Liver (tissue), 9 donors: ENCODE measurements around the gene LUZP4. TPM values are rescaled to one million over a fixed set of nuclear protein-coding genes. Genes with fewer than 3 reads are reported as not detected.

Experiments used
- DNase-seq: peaks from one replicate; pipeline ENCODE4 v3.0.0-alpha.2; 2017; ENCODE audit warnings: low spot score
- H3K27ac ChIP-seq, 2 donors: one replicate each; pipeline ENCODE4 v1.7.0; 2013; ENCODE audit warnings: inconsistent platforms in 2 of 2, low read length in 2 of 2, control low read depth in 1 of 2, low read depth in 1 of 2, mild to moderate bottlenecking in 1 of 2
- H3K27me3 ChIP-seq, 4 donors: one replicate each; pipeline versions ENCODE4 v1.6.1 to v1.7.0; 2013; ENCODE audit warnings: low read length in 3 of 4, inconsistent platforms in 1 of 4, mild to moderate bottlenecking in 1 of 4, moderate library complexity in 1 of 4; ENCODE audit not compliant: control insufficient read depth in 4 of 4, insufficient read depth in 4 of 4
- H3K36me3 ChIP-seq, 4 donors: one replicate each; pipeline versions ENCODE4 v1.6.1 to v1.7.0; 2013; ENCODE audit warnings: low read length in 3 of 4, mild to moderate bottlenecking in 3 of 4, low read depth in 1 of 4, moderate library complexity in 1 of 4; ENCODE audit not compliant: control insufficient read depth in 4 of 4, insufficient read depth in 3 of 4
- H3K4me1 ChIP-seq, 4 donors: one replicate each; pipeline versions ENCODE4 v1.6.1 to v1.7.0; 2013; ENCODE audit warnings: low read length in 3 of 4, mild to moderate bottlenecking in 3 of 4, moderate library complexity in 1 of 4; ENCODE audit not compliant: control insufficient read depth in 4 of 4, insufficient read depth in 4 of 4
- H3K4me3 ChIP-seq, 3 donors: one replicate each; pipeline versions ENCODE4 v1.6.1 to v1.7.0; 2013; ENCODE audit warnings: low read length in 3 of 3, control low read depth in 1 of 3, low read depth in 1 of 3, mild to moderate bottlenecking in 1 of 3
- H3K9ac ChIP-seq, 2 donors: one replicate each; pipeline ENCODE4 v1.7.0; 2013; ENCODE audit warnings: low read length in 2 of 2, mild to moderate bottlenecking in 2 of 2, moderate library complexity in 2 of 2, control low read depth in 1 of 2, low read depth in 1 of 2
- H3K9me3 ChIP-seq, 4 donors: one replicate each; pipeline versions ENCODE4 v1.6.1 to v1.7.0; 2013; ENCODE audit warnings: low read length in 3 of 4; ENCODE audit not compliant: control insufficient read depth in 4 of 4
- EGR1 ChIP-seq, 2 donors: IDR thresholded peaks; 2 replicates each; pipeline ENCODE4 v1.6.1; 2016 to 2018; ENCODE audit warnings: antibody characterized with exemption in 2 of 2, low read depth in 2 of 2
- FOXA1 ChIP-seq: IDR thresholded peaks from 2 replicates; pipeline ENCODE4 v1.6.1; 2016; ENCODE audit warnings: antibody characterized with exemption
- FOXA2 ChIP-seq: IDR thresholded peaks from 2 replicates; pipeline ENCODE4 v1.6.1; 2016; ENCODE audit warnings: antibody characterized with exemption
- GABPA ChIP-seq, 2 donors: IDR thresholded peaks in 1 of 2; conservative IDR thresholded peaks in 1 of 2; 2 replicates each; pipeline ENCODE4 v1.6.1; 2016; ENCODE audit warnings: antibody characterized with exemption in 2 of 2, mild to moderate bottlenecking in 1 of 2, moderate library complexity in 1 of 2
- HNF4A ChIP-seq, 2 donors: conservative IDR thresholded peaks; 2 replicates each; pipeline ENCODE4 v1.6.1; 2016; ENCODE audit warnings: antibody characterized with exemption in 2 of 2, mild to moderate bottlenecking in 2 of 2
- HNF4G ChIP-seq: IDR thresholded peaks from 2 replicates; pipeline ENCODE4 v1.6.1; 2016; ENCODE audit warnings: antibody characterized with exemption
- JUND ChIP-seq, 2 donors: IDR thresholded peaks; 2 replicates each; pipeline ENCODE4 v1.6.1; 2016; ENCODE audit warnings: antibody characterized with exemption in 2 of 2
- NR2F2 ChIP-seq: IDR thresholded peaks from 2 replicates; pipeline ENCODE4 v1.6.1; 2016; ENCODE audit warnings: antibody characterized with exemption
- RAD21 ChIP-seq, 2 donors: IDR thresholded peaks; 2 replicates each; pipeline ENCODE4 v1.6.1; 2016; ENCODE audit warnings: antibody characterized with exemption in 2 of 2, mild to moderate bottlenecking in 2 of 2
- RXRA ChIP-seq, 2 donors: IDR thresholded peaks; 2 replicates each; pipeline ENCODE4 v1.6.1; 2017 to 2018; ENCODE audit warnings: antibody characterized with exemption in 2 of 2, mild to moderate bottlenecking in 1 of 2
- SP1 ChIP-seq: IDR thresholded peaks from 2 replicates; pipeline ENCODE4 v1.6.1; 2018; ENCODE audit warnings: antibody characterized with exemption, mild to moderate bottlenecking
- TAF1 ChIP-seq: conservative IDR thresholded peaks from 2 replicates; pipeline ENCODE4 v1.6.1; 2016; ENCODE audit warnings: antibody characterized with exemption, mild to moderate bottlenecking
- YY1 ChIP-seq: IDR thresholded peaks from 2 replicates; pipeline ENCODE4 v1.6.1; 2016; ENCODE audit warnings: antibody characterized with exemption, mild to moderate bottlenecking
- WGBS: extraction: QIAGEN DNeasy Blood & Tissue Kit; methylation state at CpG from one replicate; pipeline ENCODE4 v1.1.7; 2013; 5-methylcytosine and 5-hydroxymethylcytosine counted together
- polyA plus RNA-seq, 2 donors: library from polyadenylated mRNA; stranded (reverse) in 1 of 2; unstranded in 1 of 2; fragments of 200-250 nt in 1 of 2; fragments of >200 nt in 1 of 2; fragmentation: Nextera tagmentation in 1 of 2; extraction: Ambion mirVana in 1 of 2; gene quantifications; one replicate each; pipeline versions ENCODE4 v1.2.1 to v1.2.3, GENCODE V29; 2013 to 2015
- total RNA-seq, 2 donors: library from RNA; depleted of rRNA; stranded (reverse); fragments of >200 nt; gene quantifications; one replicate each; pipeline ENCODE4 v1.2.3, GENCODE V29; 2014
- TF ChIP-seq, protein P1 (sequence below): fragments of 150-350 bp; IDR thresholded peaks from 2 replicates; pipeline ENCODE4 v1.5.1; 2017; ENCODE audit warnings: improper control_type of control experiment, low read depth, low read length; ENCODE audit not compliant: missing input control
- TF ChIP-seq, protein P2 (sequence below): IDR thresholded peaks from 2 replicates; pipeline ENCODE4 v1.6.1; 2016; ENCODE audit warnings: antibody characterized with exemption
- TF ChIP-seq, protein P3 (sequence below): IDR thresholded peaks from 2 replicates; pipeline ENCODE4 v1.6.1; 2016; ENCODE audit warnings: antibody characterized with exemption, mild to moderate bottlenecking
- TF ChIP-seq, protein P4 (sequence below): IDR thresholded peaks from 2 replicates; pipeline ENCODE4 v1.6.1; 2016; ENCODE audit warnings: antibody characterized with exemption
- TF ChIP-seq, protein P5 (sequence below): IDR thresholded peaks from 2 replicates; pipeline ENCODE4 v1.6.1; 2016; ENCODE audit warnings: antibody characterized with exemption
- donor health status: healthy.
- donor health status: healthy.
- donor health status: healthy.
- donor health status: healthy.
- donor health status: healthy.

The LUZP4 gene
- total and polyA plus RNA-seq, 4 donors: not detected

DNA sequence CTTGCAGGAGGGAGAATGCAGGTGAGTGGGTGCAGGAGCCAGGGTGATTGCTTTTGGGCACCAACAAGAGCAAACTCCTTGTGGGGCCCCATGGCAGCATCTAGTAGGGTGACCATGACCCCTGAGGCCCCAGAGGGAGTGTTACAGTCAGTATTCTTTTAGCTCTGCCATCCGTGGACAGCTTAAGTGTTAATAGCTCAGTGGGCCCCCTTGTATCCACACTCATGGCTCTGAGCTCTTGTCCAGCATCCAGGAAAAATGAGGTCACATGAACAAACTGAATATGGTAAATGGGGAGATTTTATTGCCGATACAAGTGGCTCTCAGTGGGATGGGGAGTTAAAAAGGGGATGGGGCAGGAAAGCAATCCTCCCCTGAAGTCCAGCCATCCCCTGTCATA, 28.4 kb upstream of the LUZP4 start:
- DNase-seq: no peak
- WGBS: 78% methylated on average over 2 of the region's 2 CpGs
- H3K27ac ChIP-seq: no peak overlapping the region
- H3K4me3 ChIP-seq: no peak overlapping the region
- H3K9me3 ChIP-seq: peaks cover 0 to 3% (median 0%) of the 10 kb centered on the region in 4 donors
- no peak overlapping the region for H3K9ac ChIP-seq
- peaks cover 0 to 3% (median 0%) of the 10 kb centered on the region in 4 donors for H3K27me3 ChIP-seq
- no peaks in the 10 kb centered on the region for H3K4me1 ChIP-seq
- H3K36me3 ChIP-seq: no peaks in the 10 kb centered on the region
- TF ChIP-seq, protein P1, sequence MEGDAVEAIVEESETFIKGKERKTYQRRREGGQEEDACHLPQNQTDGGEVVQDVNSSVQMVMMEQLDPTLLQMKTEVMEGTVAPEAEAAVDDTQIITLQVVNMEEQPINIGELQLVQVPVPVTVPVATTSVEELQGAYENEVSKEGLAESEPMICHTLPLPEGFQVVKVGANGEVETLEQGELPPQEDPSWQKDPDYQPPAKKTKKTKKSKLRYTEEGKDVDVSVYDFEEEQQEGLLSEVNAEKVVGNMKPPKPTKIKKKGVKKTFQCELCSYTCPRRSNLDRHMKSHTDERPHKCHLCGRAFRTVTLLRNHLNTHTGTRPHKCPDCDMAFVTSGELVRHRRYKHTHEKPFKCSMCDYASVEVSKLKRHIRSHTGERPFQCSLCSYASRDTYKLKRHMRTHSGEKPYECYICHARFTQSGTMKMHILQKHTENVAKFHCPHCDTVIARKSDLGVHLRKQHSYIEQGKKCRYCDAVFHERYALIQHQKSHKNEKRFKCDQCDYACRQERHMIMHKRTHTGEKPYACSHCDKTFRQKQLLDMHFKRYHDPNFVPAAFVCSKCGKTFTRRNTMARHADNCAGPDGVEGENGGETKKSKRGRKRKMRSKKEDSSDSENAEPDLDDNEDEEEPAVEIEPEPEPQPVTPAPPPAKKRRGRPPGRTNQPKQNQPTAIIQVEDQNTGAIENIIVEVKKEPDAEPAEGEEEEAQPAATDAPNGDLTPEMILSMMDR: no peak
- TF ChIP-seq JUND (IDR thresholded peaks at IDR 0.05) (no peak), HNF4A (conservative IDR thresholded peaks at IDR 0.05) (no peak), RAD21 (IDR thresholded peaks at IDR 0.05) (no peak), TAF1 (no peak), YY1 (no peak), SP1 (no peak), RXRA (IDR thresholded peaks at IDR 0.05) (no peak), NR2F2 (no peak), GABPA (IDR thresholded peaks at IDR 0.05 in 1 of 2, conservative IDR thresholded peaks at IDR 0.05 in 1 of 2) (no peak), EGR1 (IDR thresholded peaks at IDR 0.05; ENCODE audit: low read depth in 2 of 2) (no peak), FOXA1 (no peak), HNF4G (no peak), FOXA2 (no peak)
- TF ChIP-seq, protein P2, sequence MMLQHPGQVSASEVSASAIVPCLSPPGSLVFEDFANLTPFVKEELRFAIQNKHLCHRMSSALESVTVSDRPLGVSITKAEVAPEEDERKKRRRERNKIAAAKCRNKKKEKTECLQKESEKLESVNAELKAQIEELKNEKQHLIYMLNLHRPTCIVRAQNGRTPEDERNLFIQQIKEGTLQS: no peak
- TF ChIP-seq, protein P3, sequence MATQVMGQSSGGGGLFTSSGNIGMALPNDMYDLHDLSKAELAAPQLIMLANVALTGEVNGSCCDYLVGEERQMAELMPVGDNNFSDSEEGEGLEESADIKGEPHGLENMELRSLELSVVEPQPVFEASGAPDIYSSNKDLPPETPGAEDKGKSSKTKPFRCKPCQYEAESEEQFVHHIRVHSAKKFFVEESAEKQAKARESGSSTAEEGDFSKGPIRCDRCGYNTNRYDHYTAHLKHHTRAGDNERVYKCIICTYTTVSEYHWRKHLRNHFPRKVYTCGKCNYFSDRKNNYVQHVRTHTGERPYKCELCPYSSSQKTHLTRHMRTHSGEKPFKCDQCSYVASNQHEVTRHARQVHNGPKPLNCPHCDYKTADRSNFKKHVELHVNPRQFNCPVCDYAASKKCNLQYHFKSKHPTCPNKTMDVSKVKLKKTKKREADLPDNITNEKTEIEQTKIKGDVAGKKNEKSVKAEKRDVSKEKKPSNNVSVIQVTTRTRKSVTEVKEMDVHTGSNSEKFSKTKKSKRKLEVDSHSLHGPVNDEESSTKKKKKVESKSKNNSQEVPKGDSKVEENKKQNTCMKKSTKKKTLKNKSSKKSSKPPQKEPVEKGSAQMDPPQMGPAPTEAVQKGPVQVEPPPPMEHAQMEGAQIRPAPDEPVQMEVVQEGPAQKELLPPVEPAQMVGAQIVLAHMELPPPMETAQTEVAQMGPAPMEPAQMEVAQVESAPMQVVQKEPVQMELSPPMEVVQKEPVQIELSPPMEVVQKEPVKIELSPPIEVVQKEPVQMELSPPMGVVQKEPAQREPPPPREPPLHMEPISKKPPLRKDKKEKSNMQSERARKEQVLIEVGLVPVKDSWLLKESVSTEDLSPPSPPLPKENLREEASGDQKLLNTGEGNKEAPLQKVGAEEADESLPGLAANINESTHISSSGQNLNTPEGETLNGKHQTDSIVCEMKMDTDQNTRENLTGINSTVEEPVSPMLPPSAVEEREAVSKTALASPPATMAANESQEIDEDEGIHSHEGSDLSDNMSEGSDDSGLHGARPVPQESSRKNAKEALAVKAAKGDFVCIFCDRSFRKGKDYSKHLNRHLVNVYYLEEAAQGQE: no peak
- TF ChIP-seq, protein P4, sequence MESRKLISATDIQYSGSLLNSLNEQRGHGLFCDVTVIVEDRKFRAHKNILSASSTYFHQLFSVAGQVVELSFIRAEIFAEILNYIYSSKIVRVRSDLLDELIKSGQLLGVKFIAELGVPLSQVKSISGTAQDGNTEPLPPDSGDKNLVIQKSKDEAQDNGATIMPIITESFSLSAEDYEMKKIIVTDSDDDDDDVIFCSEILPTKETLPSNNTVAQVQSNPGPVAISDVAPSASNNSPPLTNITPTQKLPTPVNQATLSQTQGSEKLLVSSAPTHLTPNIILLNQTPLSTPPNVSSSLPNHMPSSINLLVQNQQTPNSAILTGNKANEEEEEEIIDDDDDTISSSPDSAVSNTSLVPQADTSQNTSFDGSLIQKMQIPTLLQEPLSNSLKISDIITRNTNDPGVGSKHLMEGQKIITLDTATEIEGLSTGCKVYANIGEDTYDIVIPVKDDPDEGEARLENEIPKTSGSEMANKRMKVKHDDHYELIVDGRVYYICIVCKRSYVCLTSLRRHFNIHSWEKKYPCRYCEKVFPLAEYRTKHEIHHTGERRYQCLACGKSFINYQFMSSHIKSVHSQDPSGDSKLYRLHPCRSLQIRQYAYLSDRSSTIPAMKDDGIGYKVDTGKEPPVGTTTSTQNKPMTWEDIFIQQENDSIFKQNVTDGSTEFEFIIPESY: no peak
- TF ChIP-seq, protein P5, sequence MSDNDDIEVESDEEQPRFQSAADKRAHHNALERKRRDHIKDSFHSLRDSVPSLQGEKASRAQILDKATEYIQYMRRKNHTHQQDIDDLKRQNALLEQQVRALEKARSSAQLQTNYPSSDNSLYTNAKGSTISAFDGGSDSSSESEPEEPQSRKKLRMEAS: no peak
